Putamen (tissue), 1 donor: Measurements from ENCODE around the gene RGS1.
A peak's percentile ranks its signal among the peaks of the same experiment; 100 is the strongest.
"Not testable (repeated sequence)": the region's sequence is repeated elsewhere in the genome, so short reads cannot be mapped to it uniquely, and the experiment has no call there.

Source experiments
- DNase-seq: peaks from one replicate; pipeline ENCODE4 v3.0.0-alpha.2; 2016; ENCODE audit warnings: low spot score

The RGS1 gene

GRCh38 chr1:192575499-192576189 lies at the start of gene RGS1:
TSS of gene RGS1 (plus strand) at chr1:192575773. CDS start at chr1:192575793, 20 bp downstream.
- DNase-seq: peak; percentile 13

GRCh38 chr1:192527111-192527795 lies 48.3 kb upstream of the RGS1 start:
- DNase-seq: no peak

GRCh38 chr1:192527950-192528349 lies 47.6 kb upstream of the RGS1 start:
- DNase-seq: no peak

GRCh38 chr1:192529031-192529755 lies 46.4 kb upstream of the RGS1 start:
- DNase-seq: no peak

GRCh38 chr1:192529811-192530210 lies 45.8 kb upstream of the RGS1 start:
- DNase-seq: no peak

GRCh38 chr1:192530254-192530653 lies 45.3 kb upstream of the RGS1 start:
- peak; percentile 16 for DNase-seq

GRCh38 chr1:192531037-192531703 lies 44.4 kb upstream of the RGS1 start:
- DNase-seq: not testable (repeated sequence)

- no peak for DNase-seq
These were observed 40.9 kb upstream of the RGS1 start for GRCh38 chr1:192534666-192535065.

GRCh38 chr1:192535916-192536664 lies 39.5 kb upstream of the RGS1 start:
- DNase-seq: no peak

GRCh38 chr1:192538407-192539296 lies 36.9 kb upstream of the RGS1 start:
- DNase-seq: no peak

- peak; percentile 12 for DNase-seq
These were observed 36.1 kb upstream of the RGS1 start for GRCh38 chr1:192539297-192540092.

GRCh38 chr1:192543445-192543844 lies 32.1 kb upstream of the RGS1 start:
- no peak for DNase-seq

GRCh38 chr1:192545896-192546521 lies 29.6 kb upstream of the RGS1 start:
- no peak for DNase-seq

- DNase-seq: no peak
These were observed 28.9 kb upstream of the RGS1 start for GRCh38 chr1:192546596-192547190.

- DNase-seq: no peak
These were observed 28.1 kb upstream of the RGS1 start for GRCh38 chr1:192547501-192547900.

- DNase-seq: no peak
These were observed 25.6 kb upstream of the RGS1 start for GRCh38 chr1:192549937-192550336.

- DNase-seq: no peak
These were observed 24.5 kb upstream of the RGS1 start for GRCh38 chr1:192550922-192551534.

GRCh38 chr1:192552760-192553191 lies 22.8 kb upstream of the RGS1 start:
- DNase-seq: no peak
